CD4-positive, alpha-beta T cell treated with Interleukin-4 for 1 hour (primary cell): ENCODE results near the gene TTC36.
"Not testable (repeated sequence)": the region's sequence is repeated elsewhere in the genome, so short reads cannot be mapped to it uniquely, and the experiment has no call there.

Experiments
- DNase-seq, 2 donors: peaks; one replicate each; pipeline ENCODE4 v3.0.0-alpha.2; 2020 to 2022

The TTC36 gene

GRCh38 chr11:118527109-118527508, at the start of gene TTC36:
TTC36 (plus strand) TSS chr11:118527474; CDS start chr11:118527495, 21 bp downstream.
- DNase-seq = no peak

GRCh38 chr11:118481238-118481637, 46.0 kb upstream of the TTC36 start:
- not testable (repeated sequence) for DNase-seq

- no peak for DNase-seq
Measured at GRCh38 chr11:118484405-118484804, 42.9 kb upstream of the TTC36 start.

DNA sequence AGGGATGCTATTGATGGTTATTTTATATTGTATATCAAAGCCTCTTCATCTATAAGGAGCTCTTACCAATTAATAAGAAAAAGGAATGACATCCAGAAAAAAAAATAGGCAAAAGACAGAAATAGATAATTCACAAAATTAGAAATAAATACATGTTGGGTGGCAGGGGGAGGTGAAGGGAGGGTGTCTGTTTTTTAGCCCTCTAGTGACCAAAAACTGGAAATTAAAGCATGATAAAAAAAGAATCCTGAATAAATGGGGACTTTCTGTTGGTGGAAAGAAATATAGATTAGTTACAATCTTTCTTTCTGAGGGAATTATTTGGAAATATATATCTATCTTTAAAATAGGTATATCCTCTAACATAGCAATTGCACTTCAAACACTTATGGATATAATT, 42.0 kb upstream of the TTC36 start:
- no peak for DNase-seq

DNA sequence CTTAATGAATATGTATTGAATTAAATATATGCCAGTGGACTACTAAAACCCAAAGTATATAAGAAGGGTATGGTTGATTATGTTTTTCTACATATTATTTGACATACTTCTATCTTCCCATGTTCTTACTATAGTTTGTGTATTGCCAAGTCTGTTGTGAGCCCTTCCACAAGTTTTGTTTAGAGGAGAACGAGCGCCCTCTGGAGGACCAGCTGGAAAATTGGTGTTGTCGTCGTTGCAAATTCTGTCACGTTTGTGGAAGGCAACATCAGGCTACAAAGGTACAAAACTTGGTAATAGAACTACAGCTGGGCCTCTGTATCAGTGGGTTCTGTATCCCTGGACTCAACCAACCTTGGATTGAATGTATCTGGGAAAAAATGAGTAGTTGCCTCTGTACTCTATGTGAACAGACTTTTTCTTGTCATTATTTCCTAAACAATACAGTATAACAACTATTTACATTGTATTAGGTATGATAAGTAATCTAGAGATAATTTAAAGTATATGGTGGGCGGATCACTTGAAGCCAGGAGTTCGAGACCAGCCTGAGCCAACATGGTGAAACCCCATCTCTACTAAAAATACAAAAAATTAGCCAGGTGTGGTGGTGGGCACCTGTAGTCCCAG, 38.7 kb upstream of the TTC36 start:
- peak; percentile 84 to 86 for DNase-seq

DNA sequence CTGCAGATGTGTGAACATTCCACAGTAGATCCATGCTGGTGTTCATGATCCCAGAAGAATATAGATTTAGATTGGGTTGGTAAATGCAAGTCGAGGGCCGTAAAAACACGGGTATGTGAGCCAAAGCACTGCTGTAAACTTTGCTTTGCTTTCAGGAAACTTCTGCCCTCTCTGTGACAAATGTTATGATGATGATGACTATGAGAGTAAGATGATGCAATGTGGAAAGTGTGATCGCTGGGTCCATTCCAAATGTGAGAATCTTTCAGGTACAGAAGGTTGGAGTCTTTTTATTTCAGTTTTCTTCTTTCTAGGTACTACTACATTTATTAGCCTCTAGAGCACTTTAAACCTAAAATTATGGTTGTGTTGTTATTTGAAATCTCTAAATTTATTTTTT, 36.2 kb upstream of the TTC36 start:
- no peak for DNase-seq

GRCh38 chr11:118497831-118498230, 29.4 kb upstream of the TTC36 start:
- DNase-seq = no peak

DNA sequence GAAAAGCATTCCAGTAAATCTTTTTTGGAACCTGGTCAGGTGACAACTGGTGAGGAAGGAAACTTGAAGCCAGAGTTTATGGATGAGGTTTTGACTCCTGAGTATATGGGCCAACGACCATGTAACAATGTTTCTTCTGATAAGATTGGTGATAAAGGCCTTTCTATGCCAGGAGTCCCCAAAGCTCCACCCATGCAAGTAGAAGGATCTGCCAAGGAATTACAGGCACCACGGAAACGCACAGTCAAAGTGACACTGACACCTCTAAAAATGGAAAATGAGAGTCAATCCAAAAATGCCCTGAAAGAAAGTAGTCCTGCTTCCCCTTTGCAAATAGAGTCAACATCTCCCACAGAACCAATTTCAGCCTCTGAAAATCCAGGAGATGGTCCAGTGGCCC, 24.1 kb upstream of the TTC36 start:
- no peak for DNase-seq

GRCh38 chr11:118511601-118512000, 15.7 kb upstream of the TTC36 start:
- no peak for DNase-seq

DNA sequence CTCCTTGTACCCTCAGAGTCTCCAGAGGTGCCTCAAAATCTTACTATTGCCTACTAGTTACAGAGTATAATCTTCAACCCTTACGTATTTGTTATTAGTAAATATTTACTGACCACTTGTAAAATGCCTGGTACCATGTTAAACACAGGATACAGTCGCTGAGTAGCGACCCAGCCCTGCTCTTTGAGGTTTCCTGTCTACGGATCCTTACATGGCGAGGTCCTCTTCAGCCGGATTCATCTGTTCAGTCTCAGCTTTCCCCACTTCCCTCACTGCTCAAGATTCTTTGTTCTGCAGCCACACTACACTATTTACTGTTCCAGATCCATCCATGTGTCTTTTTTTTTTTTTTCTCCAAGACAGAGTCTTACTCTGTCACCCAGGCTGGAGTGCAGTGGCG, 13.2 kb upstream of the TTC36 start:
- peak in 1 of 2 donors; percentile 7 for DNase-seq

GRCh38 chr11:118519549-118519948, 7.7 kb upstream of the TTC36 start:
- no peak for DNase-seq

DNA sequence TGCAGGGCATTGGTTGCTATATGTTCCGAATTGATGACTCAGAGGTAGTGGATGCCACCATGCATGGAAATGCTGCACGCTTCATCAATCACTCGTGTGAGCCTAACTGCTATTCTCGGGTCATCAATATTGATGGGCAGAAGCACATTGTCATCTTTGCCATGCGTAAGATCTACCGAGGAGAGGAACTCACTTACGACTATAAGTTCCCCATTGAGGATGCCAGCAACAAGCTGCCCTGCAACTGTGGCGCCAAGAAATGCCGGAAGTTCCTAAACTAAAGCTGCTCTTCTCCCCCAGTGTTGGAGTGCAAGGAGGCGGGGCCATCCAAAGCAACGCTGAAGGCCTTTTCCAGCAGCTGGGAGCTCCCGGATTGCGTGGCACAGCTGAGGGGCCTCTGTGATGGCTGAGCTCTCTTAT, 5.4 kb upstream of the TTC36 start:
- DNase-seq = no peak

DNA sequence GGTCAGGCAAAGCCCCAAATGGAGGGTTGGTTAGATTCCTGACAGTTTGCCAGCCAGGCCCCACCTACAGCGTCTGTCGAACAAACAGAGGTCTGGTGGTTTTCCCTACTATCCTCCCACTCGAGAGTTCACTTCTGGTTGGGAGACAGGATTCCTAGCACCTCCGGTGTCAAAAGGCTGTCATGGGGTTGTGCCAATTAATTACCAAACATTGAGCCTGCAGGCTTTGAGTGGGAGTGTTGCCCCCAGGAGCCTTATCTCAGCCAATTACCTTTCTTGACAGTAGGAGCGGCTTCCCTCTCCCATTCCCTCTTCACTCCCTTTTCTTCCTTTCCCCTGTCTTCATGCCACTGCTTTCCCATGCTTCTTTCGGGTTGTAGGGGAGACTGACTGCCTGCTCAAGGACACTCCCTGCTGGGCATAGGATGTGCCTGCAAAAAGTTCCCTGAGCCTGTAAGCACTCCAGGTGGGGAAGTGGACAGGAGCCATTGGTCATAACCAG, 4.7 kb upstream of the TTC36 start:
- no peak for DNase-seq

GRCh38 chr11:118524356-118524755, 2.9 kb upstream of the TTC36 start:
- DNase-seq = no peak

GRCh38 chr11:118524757-118525470, 2.4 kb upstream of the TTC36 start:
- DNase-seq = no peak

- no peak for DNase-seq
Measured at GRCh38 chr11:118526688-118527087, 586 bp upstream of the TTC36 start.

- DNase-seq = no peak
Measured at GRCh38 chr11:118528511-118528910, 1.2 kb downstream of the TTC36 start.

GRCh38 chr11:118529584-118530175, 2.4 kb downstream of the TTC36 start:
- DNase-seq = no peak

DNA sequence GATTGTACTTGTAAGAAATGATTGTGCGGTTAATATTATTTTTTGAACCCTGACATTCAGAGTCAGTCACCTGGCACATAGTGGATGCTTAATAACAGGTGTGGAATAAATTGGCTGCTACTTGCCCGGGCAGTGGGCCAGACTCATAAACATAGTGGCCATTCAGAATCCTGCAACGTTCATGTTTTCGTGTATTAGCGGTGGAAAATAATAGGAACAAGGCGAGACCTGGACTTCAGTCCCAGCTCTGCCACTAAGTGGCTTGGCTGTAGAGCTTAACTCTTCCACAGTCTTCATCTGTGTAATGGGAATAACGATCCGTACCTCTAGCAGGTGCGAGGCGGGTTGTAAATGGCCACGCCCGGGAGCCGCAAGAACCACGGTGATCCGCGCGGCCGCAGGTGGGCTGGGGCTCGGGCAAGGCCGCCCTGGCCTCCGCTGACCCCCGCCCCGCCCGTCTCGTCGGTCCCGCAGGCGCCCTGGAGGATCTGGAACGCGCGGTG, 3.0 kb downstream of the TTC36 start:
- peak in 1 of 2 donors; percentile 5 for DNase-seq

- DNase-seq = peak; percentile 57 to 75
Measured at GRCh38 chr11:118530683-118531596, 3.7 kb downstream of the TTC36 start, which contains the start of gene TMEM25. TMEM25 (plus strand) TSS chr11:118531192; CDS start chr11:118531802, 610 bp downstream.

GRCh38 chr11:118531597-118532084, 4.4 kb downstream of the TTC36 start:
- no peak for DNase-seq

DNA sequence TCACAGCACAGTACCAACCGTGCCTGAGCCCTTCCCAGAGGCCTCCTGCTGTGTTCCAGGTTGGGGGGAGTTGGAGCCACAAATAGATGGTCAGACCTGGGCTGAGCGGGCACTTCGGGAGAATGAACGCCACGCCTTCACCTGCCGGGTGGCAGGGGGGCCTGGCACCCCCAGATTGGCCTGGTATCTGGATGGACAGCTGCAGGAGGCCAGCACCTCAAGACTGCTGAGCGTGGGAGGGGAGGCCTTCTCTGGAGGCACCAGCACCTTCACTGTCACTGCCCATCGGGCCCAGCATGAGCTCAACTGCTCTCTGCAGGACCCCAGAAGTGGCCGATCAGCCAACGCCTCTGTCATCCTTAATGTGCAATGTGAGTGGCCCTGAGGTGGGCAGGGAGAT, 4.8 kb downstream of the TTC36 start:
- no peak for DNase-seq
